Prostate gland (tissue), 2 donors: Measurements from ENCODE around the gene MAPKAP1.

Experiments
- POLR2A ChIP-seq: fragments of 450-650 bp; IDR thresholded peaks from one replicate; pipeline ENCODE4 v1.6.1; 2016; ENCODE audit warnings: antibody characterized with exemption, mild to moderate bottlenecking
- TF ChIP-seq, protein P1 (sequence below), 4 experiments: fragments of 200-600 bp in 2 of 4; fragments of 450-650 bp in 2 of 4; sonication (generic) in 2 of 4; IDR thresholded peaks; 1 replicate in 3 of 4; 2 replicates in 1 of 4; pipeline ENCODE4 v1.5.1; 2016 to 2019; ENCODE audit warnings: antibody characterized with exemption in 4 of 4, mild to moderate bottlenecking in 2 of 4, moderate library complexity in 2 of 4

DNA sequence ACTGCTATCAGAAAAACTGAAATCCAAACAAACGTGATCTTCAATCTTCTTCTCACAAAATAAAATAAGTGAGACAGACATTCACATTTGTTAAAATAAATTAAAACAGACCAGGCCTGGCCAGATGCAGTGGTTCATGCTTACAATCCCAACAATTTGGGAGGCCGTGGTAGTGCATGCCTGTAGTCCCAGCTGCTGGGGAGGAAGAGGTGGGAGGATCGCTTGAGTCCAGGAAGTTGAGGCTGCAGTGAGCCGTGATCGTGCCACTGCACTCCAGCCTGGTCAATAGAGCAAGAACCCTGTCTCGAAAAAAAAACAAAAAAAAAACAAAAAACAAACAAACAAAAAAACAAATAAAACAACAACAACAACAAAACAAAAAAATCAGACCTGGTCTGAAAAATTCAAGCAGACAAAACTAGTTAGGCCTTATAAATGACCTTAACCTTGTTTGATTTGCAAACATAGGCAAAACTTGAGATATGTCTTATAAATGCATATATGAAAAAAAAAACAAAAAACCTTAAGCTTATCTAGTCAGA lies 10.8 kb downstream of the MAPKAP1 start:
- TF ChIP-seq, protein P1, sequence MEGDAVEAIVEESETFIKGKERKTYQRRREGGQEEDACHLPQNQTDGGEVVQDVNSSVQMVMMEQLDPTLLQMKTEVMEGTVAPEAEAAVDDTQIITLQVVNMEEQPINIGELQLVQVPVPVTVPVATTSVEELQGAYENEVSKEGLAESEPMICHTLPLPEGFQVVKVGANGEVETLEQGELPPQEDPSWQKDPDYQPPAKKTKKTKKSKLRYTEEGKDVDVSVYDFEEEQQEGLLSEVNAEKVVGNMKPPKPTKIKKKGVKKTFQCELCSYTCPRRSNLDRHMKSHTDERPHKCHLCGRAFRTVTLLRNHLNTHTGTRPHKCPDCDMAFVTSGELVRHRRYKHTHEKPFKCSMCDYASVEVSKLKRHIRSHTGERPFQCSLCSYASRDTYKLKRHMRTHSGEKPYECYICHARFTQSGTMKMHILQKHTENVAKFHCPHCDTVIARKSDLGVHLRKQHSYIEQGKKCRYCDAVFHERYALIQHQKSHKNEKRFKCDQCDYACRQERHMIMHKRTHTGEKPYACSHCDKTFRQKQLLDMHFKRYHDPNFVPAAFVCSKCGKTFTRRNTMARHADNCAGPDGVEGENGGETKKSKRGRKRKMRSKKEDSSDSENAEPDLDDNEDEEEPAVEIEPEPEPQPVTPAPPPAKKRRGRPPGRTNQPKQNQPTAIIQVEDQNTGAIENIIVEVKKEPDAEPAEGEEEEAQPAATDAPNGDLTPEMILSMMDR (IDR thresholded peaks at IDR 0.05) = no peak
- no peak for TF ChIP-seq POLR2A
